Epithelial cell of proximal tubule (primary cell): Measurements from ENCODE around the gene BTN1A1. TPM values are rescaled to one million over a fixed set of nuclear protein-coding genes. Genes with fewer than 3 reads are reported as not detected.

ENCODE experiments used
- DNase-seq: peaks from one replicate; pipeline ENCODE4 v3.0.0-alpha.2; 2011; ENCODE audit warnings: low read depth
- H3K4me3 ChIP-seq: 2 replicates; pipeline ENCODE4 v1.5.1; 2011; ENCODE audit warnings: low read depth, mild to moderate bottlenecking, low read length
- total RNA-seq: library from RNA; depleted of rRNA; stranded (reverse); fragments of >200 nt; gene quantifications from 2 replicates; pipeline ENCODE4 v1.2.3, GENCODE V29; 2015
- TF ChIP-seq, protein P1 (sequence below): conservative IDR thresholded peaks from 2 replicates; pipeline ENCODE4 v1.5.1; 2012; ENCODE audit warnings: low read depth, mild to moderate bottlenecking, low read length

BTN1A1 gene
- total RNA-seq, 1 donor from 2014 or later: not detected

DNA sequence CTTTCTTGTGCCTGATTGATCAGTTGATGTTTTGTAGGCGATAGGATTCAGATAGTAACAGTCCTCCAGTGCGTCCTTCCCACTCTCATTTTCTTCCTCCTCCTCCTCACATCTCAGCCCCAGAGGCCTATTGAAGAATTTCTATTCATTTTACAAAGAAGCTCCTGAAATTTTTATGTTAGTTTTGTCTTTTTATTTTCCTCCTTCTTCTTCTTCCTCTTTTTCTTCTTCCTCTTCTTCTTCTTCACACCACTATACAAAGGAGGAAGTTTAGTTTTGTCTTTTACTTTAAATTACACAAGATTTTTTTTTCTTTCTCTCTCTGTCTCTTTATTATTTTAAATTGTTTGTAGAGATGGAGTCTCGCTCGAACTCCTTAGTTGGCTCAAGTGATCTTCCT, 23.2 kb upstream of the BTN1A1 start:
- no peak overlapping the region for H3K4me3 ChIP-seq
- no peak for DNase-seq
- TF ChIP-seq, protein P1, sequence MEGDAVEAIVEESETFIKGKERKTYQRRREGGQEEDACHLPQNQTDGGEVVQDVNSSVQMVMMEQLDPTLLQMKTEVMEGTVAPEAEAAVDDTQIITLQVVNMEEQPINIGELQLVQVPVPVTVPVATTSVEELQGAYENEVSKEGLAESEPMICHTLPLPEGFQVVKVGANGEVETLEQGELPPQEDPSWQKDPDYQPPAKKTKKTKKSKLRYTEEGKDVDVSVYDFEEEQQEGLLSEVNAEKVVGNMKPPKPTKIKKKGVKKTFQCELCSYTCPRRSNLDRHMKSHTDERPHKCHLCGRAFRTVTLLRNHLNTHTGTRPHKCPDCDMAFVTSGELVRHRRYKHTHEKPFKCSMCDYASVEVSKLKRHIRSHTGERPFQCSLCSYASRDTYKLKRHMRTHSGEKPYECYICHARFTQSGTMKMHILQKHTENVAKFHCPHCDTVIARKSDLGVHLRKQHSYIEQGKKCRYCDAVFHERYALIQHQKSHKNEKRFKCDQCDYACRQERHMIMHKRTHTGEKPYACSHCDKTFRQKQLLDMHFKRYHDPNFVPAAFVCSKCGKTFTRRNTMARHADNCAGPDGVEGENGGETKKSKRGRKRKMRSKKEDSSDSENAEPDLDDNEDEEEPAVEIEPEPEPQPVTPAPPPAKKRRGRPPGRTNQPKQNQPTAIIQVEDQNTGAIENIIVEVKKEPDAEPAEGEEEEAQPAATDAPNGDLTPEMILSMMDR: no peak

DNA sequence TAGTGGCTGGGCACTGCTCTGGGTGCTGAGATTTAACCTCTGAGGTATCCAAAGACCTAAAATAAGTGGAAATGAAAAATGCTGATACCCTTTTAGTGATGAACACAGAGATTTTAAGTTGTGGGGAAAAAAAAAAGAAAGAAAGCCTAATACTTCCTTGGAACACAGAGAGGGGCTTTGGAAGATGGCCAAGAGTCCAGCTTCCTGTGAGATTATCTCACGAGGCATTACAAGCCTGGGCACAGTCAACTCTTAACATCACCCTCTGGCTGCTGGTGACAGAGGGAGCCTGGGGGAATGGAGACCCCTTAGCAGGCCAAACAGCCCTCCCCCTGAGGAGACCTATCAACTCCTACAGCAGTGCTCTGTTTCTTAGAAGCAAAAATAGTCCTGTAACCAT, 22.7 kb upstream of the BTN1A1 start:
- TF ChIP-seq, protein P1: no peak
- no peak overlapping the region for H3K4me3 ChIP-seq
- DNase-seq: no peak

GRCh38 chr6:26478100-26478984, 21.8 kb upstream of the BTN1A1 start:
- H3K4me3 ChIP-seq: no peak overlapping the region
- no peak for DNase-seq
- TF ChIP-seq, protein P1: no peak

GRCh38 chr6:26478985-26479278, 21.2 kb upstream of the BTN1A1 start:
- TF ChIP-seq, protein P1: no peak
- no peak overlapping the region for H3K4me3 ChIP-seq
- DNase-seq: no peak

DNA sequence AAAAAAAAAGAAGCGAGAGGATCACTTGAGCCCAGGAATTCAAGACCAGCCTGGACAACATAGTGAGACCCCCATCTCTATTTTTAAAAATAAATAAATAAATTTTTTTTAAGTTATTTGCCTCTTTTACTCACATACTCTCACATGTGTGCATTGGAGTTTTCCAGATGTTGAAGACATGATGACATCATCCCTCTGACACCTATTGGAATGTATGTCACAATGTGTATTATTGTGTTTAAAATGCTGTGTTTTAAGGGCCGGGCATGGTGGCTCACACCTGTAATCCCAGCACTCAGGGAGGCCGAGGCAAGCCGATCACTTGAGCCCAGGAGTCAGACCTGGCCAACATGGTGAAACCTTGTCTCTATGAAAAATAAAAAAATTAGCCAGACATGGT, 17.8 kb upstream of the BTN1A1 start:
- TF ChIP-seq, protein P1: no peak
- DNase-seq: no peak
- H3K4me3 ChIP-seq: no peak overlapping the region

GRCh38 chr6:26483727-26484126, 16.4 kb upstream of the BTN1A1 start:
- no peak overlapping the region for H3K4me3 ChIP-seq
- no peak for DNase-seq
- TF ChIP-seq, protein P1: no peak

DNA sequence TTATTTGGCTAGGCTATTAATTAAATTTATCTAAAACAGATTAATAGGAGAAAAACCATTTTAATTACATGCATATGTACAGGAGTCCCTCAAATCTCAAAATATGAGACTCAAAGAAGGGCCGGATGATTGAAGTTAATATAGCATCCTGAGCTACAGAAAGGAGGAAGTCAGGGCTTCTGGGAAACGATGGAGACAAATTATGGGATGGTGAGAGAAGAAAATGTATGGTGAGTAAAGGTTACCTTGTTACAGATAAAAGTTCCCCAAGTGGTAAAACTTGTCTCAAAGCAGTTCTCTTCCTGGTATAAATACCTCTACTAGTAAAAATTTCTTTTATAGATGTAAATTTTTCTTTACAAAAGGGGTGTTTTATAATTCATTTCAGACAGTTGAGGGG, 15.9 kb upstream of the BTN1A1 start:
- DNase-seq: no peak
- H3K4me3 ChIP-seq: no peak overlapping the region
- TF ChIP-seq, protein P1: no peak
